H1 (cell line): ENCODE results near the gene REXO5. TPM values are rescaled to one million over a fixed set of nuclear protein-coding genes. Genes with fewer than 3 reads are reported as not detected.

Experiments
- CTCF ChIA-PET: fragments of 300-600 bp; sonication (Branson Sonifier 250); formaldehyde crosslinking; loops from one replicate; lab custom pipeline; 2021; ENCODE audit not compliant: partially characterized antibody; lab: Charles Lee
- POLR2A ChIA-PET: fragments of 300-600 bp; sonication (Branson Sonifier 250); formaldehyde crosslinking; loops from one replicate; lab custom pipeline; 2021; ENCODE audit warnings: inconsistent platforms; ENCODE audit not compliant: partially characterized antibody; lab: Charles Lee
- DNase-seq, 2 experiments: peaks; one replicate each; pipeline versions ENCODE4 v3.0.0 to v3.0.0-alpha.2; 2010 to 2022; ENCODE audit warnings: low spot score in 2 of 2, low read depth in 1 of 2, mixed read lengths in 1 of 2
- FAIRE-seq: peaks from 2 replicates; lab custom pipeline; 2011; peaks lifted over from hg19 to GRCh38; lab: Jason Lieb, UNC
- H2AFZ ChIP-seq: 2 replicates; pipeline ENCODE4 v1.8.1; 2012; ENCODE audit warnings: low read length, inconsistent platforms
- H2AK5ac ChIP-seq: 2 replicates; pipeline ENCODE4 v1.6.1; 2013; ENCODE audit warnings: low read depth, low read length
- H2BK120ac ChIP-seq: replicated peaks from 2 replicates; pipeline ENCODE3; 2013; ENCODE audit warnings: low read depth, low read length, inconsistent platforms
- H2BK12ac ChIP-seq: 2 replicates; pipeline ENCODE4 v1.6.1; 2013; ENCODE audit warnings: low read depth, low read length
- H2BK15ac ChIP-seq: 2 replicates; pipeline ENCODE4 v1.6.1; 2013; ENCODE audit warnings: low read length
- H2BK20ac ChIP-seq: 2 replicates; pipeline ENCODE4 v1.6.1; 2013; ENCODE audit warnings: low read length
- H2BK5ac ChIP-seq: 2 replicates; pipeline ENCODE4 v1.6.1; 2013; ENCODE audit warnings: low read depth, low read length
- H3K14ac ChIP-seq: 2 replicates; pipeline ENCODE4 v1.6.1; 2013; ENCODE audit warnings: inconsistent platforms; ENCODE audit not compliant: insufficient read length
- H3K18ac ChIP-seq: 2 replicates; pipeline ENCODE4 v1.6.1; 2013; ENCODE audit warnings: low read length; ENCODE audit errors: extremely low read depth
- H3K23ac ChIP-seq: 2 replicates; pipeline ENCODE4 v1.6.1; 2013; ENCODE audit warnings: inconsistent platforms; ENCODE audit not compliant: insufficient read length
- H3K23me2 ChIP-seq: 2 replicates; pipeline ENCODE4 v1.6.1; 2013; ENCODE audit warnings: low read depth, low read length
- H3K27ac ChIP-seq: 2 replicates; pipeline ENCODE4 v1.6.1; 2011; ENCODE audit warnings: low read depth, low read length, inconsistent platforms
- H3K27me3 ChIP-seq, 4 experiments: replicated peaks in 1 of 4; 1 replicate in 1 of 4; 2 replicates in 3 of 4; pipeline versions ENCODE4 v1.6.1 to v1.8.1; 2011 to 2013; ENCODE audit warnings: low read length in 3 of 4, mild to moderate bottlenecking in 3 of 4, inconsistent platforms in 2 of 4, mixed read lengths in 2 of 4, moderate library complexity in 1 of 4; ENCODE audit not compliant: control insufficient read depth in 3 of 4, insufficient read depth in 3 of 4; ENCODE audit errors: extremely low read depth in 1 of 4
- H3K36me3 ChIP-seq, 4 experiments: 2 replicates each; pipeline versions ENCODE4 v1.6.1 to v1.8.1; 2011 to 2013; ENCODE audit warnings: mild to moderate bottlenecking in 4 of 4, low read length in 3 of 4, moderate library complexity in 2 of 4, control low read depth in 1 of 4, inconsistent platforms in 1 of 4; ENCODE audit not compliant: insufficient read depth in 4 of 4, control insufficient read depth in 2 of 4
- H3K4ac ChIP-seq: replicated peaks from 2 replicates; pipeline ENCODE3; 2013; ENCODE audit warnings: low read length, low read depth, mixed read lengths, inconsistent platforms; ENCODE audit not compliant: insufficient read length
- H3K4me1 ChIP-seq, 4 experiments: replicated peaks in 1 of 4; 1 replicate in 1 of 4; 2 replicates in 3 of 4; pipeline versions ENCODE4 v1.6.1 to v1.8.1; 2011 to 2013; ENCODE audit warnings: low read length in 3 of 4, inconsistent platforms in 2 of 4, mixed read lengths in 1 of 4; ENCODE audit not compliant: insufficient read depth in 4 of 4, control insufficient read depth in 3 of 4
- H3K4me2 ChIP-seq, 2 experiments: 2 replicates each; pipeline versions ENCODE4 v1.6.1 to v1.8.1; 2011 to 2013; ENCODE audit warnings: low read depth in 2 of 2, low read length in 2 of 2, control low read depth in 1 of 2, inconsistent platforms in 1 of 2, mild to moderate bottlenecking in 1 of 2; ENCODE audit not compliant: insufficient read depth in 1 of 2
- H3K4me3 ChIP-seq, 4 experiments: fragments of 200-600, 300-600 bp in 1 of 4; sonication (generic), shearing (Covaris generic), sonication (Bioruptor Twin) in 1 of 4; 2 replicates each; pipeline versions ENCODE4 v1.5.1 to v1.8.1; 2011 to 2016; ENCODE audit warnings: low read length in 4 of 4, low read depth in 3 of 4, control low read depth in 2 of 4, inconsistent platforms in 2 of 4, mild to moderate bottlenecking in 2 of 4, mixed read lengths in 1 of 4, moderate library complexity in 1 of 4; ENCODE audit not compliant: insufficient read depth in 2 of 4; ENCODE audit errors: extremely low read depth in 1 of 4
- H3K56ac ChIP-seq: replicated peaks from 2 replicates; pipeline ENCODE3; 2013; ENCODE audit warnings: low read depth, mild to moderate bottlenecking, mixed read lengths, low read length, inconsistent platforms; ENCODE audit not compliant: insufficient read length
- H3K79me1 ChIP-seq: 2 replicates; pipeline ENCODE4 v1.6.1; 2013; ENCODE audit warnings: low read depth, low read length, control low read depth
- H3K79me2 ChIP-seq, 2 experiments: 2 replicates each; pipeline versions ENCODE4 v1.6.1 to v1.8.1; 2012 to 2013; ENCODE audit warnings: low read length in 2 of 2, mild to moderate bottlenecking in 2 of 2, inconsistent platforms in 1 of 2; ENCODE audit not compliant: insufficient read depth in 2 of 2, control insufficient read depth in 1 of 2
- H3K9ac ChIP-seq, 4 experiments: replicated peaks in 1 of 4; 1 replicate in 1 of 4; 2 replicates in 3 of 4; pipeline versions ENCODE4 v1.6.1 to v1.8.1; 2011 to 2013; ENCODE audit warnings: low read depth in 3 of 4, low read length in 3 of 4, control low read depth in 2 of 4, mild to moderate bottlenecking in 2 of 4, moderate library complexity in 2 of 4, inconsistent platforms in 1 of 4; ENCODE audit errors: extremely low read depth in 1 of 4
- H3K9me3 ChIP-seq, 2 experiments: 2 replicates each; pipeline versions ENCODE4 v1.6.1 to v1.8.1; 2012 to 2013; ENCODE audit warnings: mild to moderate bottlenecking in 2 of 2, moderate library complexity in 2 of 2, control low read depth in 1 of 2, inconsistent platforms in 1 of 2, low read depth in 1 of 2, low read length in 1 of 2, mixed read lengths in 1 of 2; ENCODE audit not compliant: insufficient read depth in 2 of 2
- H4K20me1 ChIP-seq, 2 experiments: replicated peaks in 1 of 2; 2 replicates each; pipeline versions ENCODE3 to v1.8.1; 2011 to 2013; ENCODE audit warnings: inconsistent platforms in 2 of 2, low read length in 2 of 2, mild to moderate bottlenecking in 1 of 2; ENCODE audit not compliant: insufficient read depth in 2 of 2, control insufficient read depth in 1 of 2
- H4K5ac ChIP-seq: 2 replicates; pipeline ENCODE4 v1.6.1; 2013; ENCODE audit warnings: low read length, low read depth, mixed read lengths, inconsistent platforms; ENCODE audit not compliant: insufficient read length
- H4K8ac ChIP-seq: 2 replicates; pipeline ENCODE4 v1.8.0; 2013; ENCODE audit warnings: mild to moderate bottlenecking, moderate library complexity, low read length, inconsistent platforms; ENCODE audit not compliant: insufficient read depth; ENCODE audit errors: extremely low read depth
- H4K91ac ChIP-seq: replicated peaks from 2 replicates; pipeline ENCODE3; 2013; ENCODE audit warnings: low read length, mixed read lengths, inconsistent platforms; ENCODE audit not compliant: insufficient read length
- CEBPB ChIP-seq: IDR thresholded peaks from 2 replicates; pipeline ENCODE4 v1.6.1; 2012; ENCODE audit warnings: low read depth, low read length
- CHD1 ChIP-seq: IDR thresholded peaks from 2 replicates; pipeline ENCODE4 v1.6.1; 2012; ENCODE audit warnings: low read depth, low read length, improper control_type of control experiment
- CTCF ChIP-seq, 3 experiments: IDR thresholded peaks; 1 replicate in 2 of 3; 2 replicates in 1 of 3; pipeline versions ENCODE4 v1.5.1 to v1.6.1; 2011; ENCODE audit warnings: low read length in 3 of 3, mild to moderate bottlenecking in 3 of 3, inconsistent platforms in 2 of 3, low read depth in 1 of 3, moderate library complexity in 1 of 3; ENCODE audit not compliant: insufficient read depth in 1 of 3; ENCODE audit errors: control extremely low read depth in 1 of 3
- GTF2F1 ChIP-seq: IDR thresholded peaks from 2 replicates; pipeline ENCODE4 v1.6.1; 2012; ENCODE audit warnings: low read depth, low read length, improper control_type of control experiment, borderline replicate concordance
- HDAC6 ChIP-seq: IDR thresholded peaks from one replicate; pipeline ENCODE4 v1.7.1; 2012; ENCODE audit warnings: low read depth, mild to moderate bottlenecking, inconsistent platforms, low read length, moderate library complexity
- JUN ChIP-seq: IDR thresholded peaks from 2 replicates; pipeline ENCODE4 v1.6.1; 2011; ENCODE audit warnings: low read depth, mild to moderate bottlenecking, improper control_type of control experiment, low read length
- SIX5 ChIP-seq: IDR thresholded peaks from 2 replicates; pipeline ENCODE4 v1.6.1; 2011; ENCODE audit warnings: mild to moderate bottlenecking, low read depth, low read length
- SUZ12 ChIP-seq: fragments of 200-600 bp; sonication (generic); IDR thresholded peaks from 2 replicates; pipeline ENCODE4 v1.6.1; 2012; ENCODE audit warnings: mild to moderate bottlenecking, inconsistent platforms, low read length, moderate library complexity, mixed read lengths
- TBP ChIP-seq: IDR thresholded peaks from 2 replicates; pipeline ENCODE4 v1.6.1; 2011; ENCODE audit warnings: low read depth, low read length, improper control_type of control experiment
- WGBS, 2 experiments: shearing (Covaris generic) in 1 of 2; methylation state at CpG; one replicate each; pipeline versions ENCODE4 v1.1.6 to v1.1.7; 2013 to 2015; ENCODE audit warnings: low lambda C conversion rate in 2 of 2, mixed read lengths in 2 of 2, inconsistent platforms in 1 of 2, low coverage in 1 of 2, missing lambda C conversion rate in 1 of 2; ENCODE audit not compliant: insufficient replicate concordance in 2 of 2, insufficient coverage in 1 of 2, insufficient read length in 1 of 2; ENCODE audit errors: extremely low coverage in 1 of 2, missing lambda C conversion rate in 1 of 2; 5-methylcytosine and 5-hydroxymethylcytosine counted together
- polyA plus RNA-seq, 7 experiments: library from polyadenylated mRNA; depleted of rRNA in 3 of 7; stranded (reverse) in 5 of 7; unstranded in 2 of 7; fragments of >200 nt in 5 of 7; fragments of 200-250 nt in 2 of 7; gene quantifications; 1 replicate in 5 of 7; 2 replicates in 1 of 7; 4 replicates in 1 of 7; pipeline versions ENCODE4 v1.2.1 to v1.2.3, GENCODE V29; 2011 to 2013; ENCODE audit warnings: missing spikeins in 2 of 7, mixed read lengths in 2 of 7
- total RNA-seq: library from RNA; stranded (reverse); fragmentation: NEBNext Ultra II Directional; extraction: Animal tissue kit (Norgen Biotek cat#: 25700); gene quantifications from 2 replicates; pipeline ENCODE4 v1.2.1, GENCODE V29; 2021
- TF ChIP-seq, protein P1 (sequence below): IDR thresholded peaks from 2 replicates; pipeline ENCODE4 v1.6.1; 2011; ENCODE audit warnings: low read depth, mild to moderate bottlenecking, low read length; ENCODE audit not compliant: insufficient read depth

Gene REXO5
- total and polyA plus RNA-seq, 2 of the 8 experiments (the other 6 are each of a cell fraction or from before 2014, with no cell fraction given) = 2.4 to 8.9 TPM

DNA sequence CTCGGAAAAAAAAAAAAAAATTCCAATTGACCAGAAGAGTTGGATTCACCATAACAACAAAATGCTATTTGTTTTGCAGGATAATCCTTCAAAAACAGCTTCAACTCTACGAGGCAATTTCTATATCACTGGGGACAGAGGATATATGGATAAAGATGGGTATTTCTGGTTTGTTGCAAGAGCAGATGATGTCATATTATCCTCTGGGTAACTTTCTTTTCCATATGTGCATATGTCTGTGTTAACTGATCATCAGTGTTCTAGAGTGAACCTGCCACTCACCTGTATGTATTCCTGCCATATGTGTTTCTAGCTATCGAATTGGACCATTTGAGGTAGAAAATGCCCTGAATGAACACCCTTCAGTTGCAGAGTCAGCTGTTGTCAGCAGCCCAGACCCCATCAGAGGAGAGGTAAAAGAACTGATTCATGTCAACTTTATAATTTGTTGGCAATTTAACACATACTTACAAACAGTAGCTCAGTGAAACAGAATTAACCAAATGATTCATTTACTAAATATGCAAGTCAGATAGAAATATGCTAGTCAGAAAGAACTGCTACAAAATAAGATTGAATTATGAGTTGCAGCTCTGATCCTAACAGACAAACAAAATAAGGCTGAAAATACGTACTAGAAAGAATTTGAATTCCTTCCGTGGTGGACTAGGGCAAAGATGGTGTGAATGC is 14.3 kb upstream of the REXO5 start:
- H2BK120ac ChIP-seq = no peak overlapping the region
- no peak overlapping the region for H2BK5ac ChIP-seq
- no peak overlapping the region for H3K4ac ChIP-seq
- H3K56ac ChIP-seq = no peak overlapping the region
- H3K27ac ChIP-seq = no peak overlapping the region
- ChIA-PET CTCF (interaction anchor here (0.6 to 1.9 kb wide), 6 partner anchors 12 to 310 kb away, joined by 3 to 6 read pairs (median 4); partner anchors contain the start of genes ERI2 and REXO5), POLR2A (interaction anchor here (0.6 to 2.3 kb wide), 4 partner anchors 12 to 257 kb away, joined by 3 to 10 read pairs (median 5); partner anchors contain the start of genes ERI2 and REXO5)
- H3K9me3 ChIP-seq = no peaks in the 10 kb centered on the region
- H2BK12ac ChIP-seq = no peak overlapping the region
- H3K23me2 ChIP-seq = no peaks in the 10 kb centered on the region
- no peak overlapping the region for H4K5ac ChIP-seq
- H2AK5ac ChIP-seq = no peak overlapping the region
- no peak overlapping the region for H2BK15ac ChIP-seq
- no peaks in the 10 kb centered on the region for H3K79me1 ChIP-seq
- H3K4me2 ChIP-seq = no peak overlapping the region
- no peak overlapping the region for H4K91ac ChIP-seq
- no peak overlapping the region for H2BK20ac ChIP-seq
- H2AFZ ChIP-seq = no peak overlapping the region
- H3K79me2 ChIP-seq = no peaks in the 10 kb centered on the region
- no peak overlapping the region for H3K4me3 ChIP-seq
- peaks cover 0 to 5% (median 1%) of the 10 kb centered on the region in 4 experiments; a peak in 2 of 7 replicates for H3K4me1 ChIP-seq
- no peak overlapping the region for H4K8ac ChIP-seq
- 93% methylated on average over 4 of the region's 5 CpGs; no CpG with 5 or more reads in 1 of the 2 experiments for WGBS, 2 experiments
- no peak overlapping the region for H3K23ac ChIP-seq
- FAIRE-seq (no peak), DNase-seq (no peak)
- no peaks in the 10 kb centered on the region for H3K27me3 ChIP-seq
- no peak overlapping the region for H3K18ac ChIP-seq
- H3K14ac ChIP-seq = no peak overlapping the region
- no peak overlapping the region for H3K9ac ChIP-seq
- H3K36me3 ChIP-seq = no peaks in the 10 kb centered on the region; a peak in 1 of 8 replicates
- H4K20me1 ChIP-seq = no peaks in the 10 kb centered on the region
- TF ChIP-seq CTCF (IDR thresholded peaks at IDR 0.05; ENCODE audit: control extremely low read depth in 1 of 3, insufficient read depth in 1 of 3, low read depth in 1 of 3, low read length in 3 of 3) = no peak
- no peak for TF ChIP-seq SUZ12
- no peak for TF ChIP-seq GTF2F1
- TF ChIP-seq CEBPB = no peak
- no peak for TF ChIP-seq JUN
- no peak for TF ChIP-seq TBP
- no peak for TF ChIP-seq SIX5
- no peak for TF ChIP-seq CHD1
- TF ChIP-seq HDAC6 = no peak
- TF ChIP-seq, protein P1, sequence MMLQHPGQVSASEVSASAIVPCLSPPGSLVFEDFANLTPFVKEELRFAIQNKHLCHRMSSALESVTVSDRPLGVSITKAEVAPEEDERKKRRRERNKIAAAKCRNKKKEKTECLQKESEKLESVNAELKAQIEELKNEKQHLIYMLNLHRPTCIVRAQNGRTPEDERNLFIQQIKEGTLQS = no peak
